Measurements from ENCODE around the gene CCDC157. TPM values are rescaled to one million over a fixed set of nuclear protein-coding genes. Genes with fewer than 3 reads are reported as not detected.

CCDC157 gene
- total and polyA plus RNA-seq, 9 of the 15 experiments (the other 6 are each of a cell fraction or from before 2014, with no cell fraction given), result 0.04 to 1.3 (median 0.68) TPM

GRCh38 chr22:30328466-30329049 is 28.2 kb upstream of the CCDC157 start:
- no peak for FAIRE-seq

More at GRCh38 chr22:30328466-30329049, 28.2 kb upstream of the CCDC157 start:
- BruUV-seq (replicated peaks), result no TSS peak
- no peak for TF ChIP-seq ARNT (IDR thresholded peaks at IDR 0.05)
- TF ChIP-seq SMC3 (conservative IDR thresholded peaks at IDR 0.05; ENCODE audit: insufficient read depth, low read depth, low read length), result no peak
- TF ChIP-seq ERF (CRISPR knock-in tag; IDR thresholded peaks at IDR 0.05), result no peak
- no peak for TF ChIP-seq KDM1A (IDR thresholded peaks at IDR 0.05)
- TF ChIP-seq ZNF785 (CRISPR knock-in tag; IDR thresholded peaks at IDR 0.05), result no peak
- no peak for TF ChIP-seq CEBPZ (IDR thresholded peaks at IDR 0.05; ENCODE audit: borderline replicate concordance, low read depth, low read length)
- no peak for TF ChIP-seq POU5F1 (IDR thresholded peaks at IDR 0.05; ENCODE audit: borderline replicate concordance, low read depth, low read length, partially characterized antibody)
- TF ChIP-seq HMGXB4 (CRISPR knock-in tag; IDR thresholded peaks at IDR 0.05), result no peak
- no peak for TF ChIP-seq ZNF354B (CRISPR knock-in tag; IDR thresholded peaks at IDR 0.05)
- TF ChIP-seq TARDBP (IDR thresholded peaks at IDR 0.05), result no peak
- no peak for TF ChIP-seq NFYB (IDR thresholded peaks at IDR 0.05; ENCODE audit: extremely low read depth, insufficient read length)
- no peak for TF ChIP-seq RB1 (IDR thresholded peaks at IDR 0.05; ENCODE audit: low read depth)
- TF ChIP-seq TCF7 (IDR thresholded peaks at IDR 0.05; ENCODE audit: borderline replicate concordance), result no peak
- no peak for TF ChIP-seq ZNF76 (CRISPR knock-in tag; IDR thresholded peaks at IDR 0.05; ENCODE audit: borderline replicate concordance)
- no peak for TF ChIP-seq KHSRP (IDR thresholded peaks at IDR 0.05)
- no peak for TF ChIP-seq HINFP (tag; conservative IDR thresholded peaks at IDR 0.05; ENCODE audit: low read depth)
- peaks cover 29% of the 10 kb centered on the region for H3K36me3 ChIP-seq (ENCODE audit: control insufficient read depth, insufficient read depth, low read length)
- H3K9ac ChIP-seq (ENCODE audit: insufficient read depth in 1 of 2, low read depth in 2 of 2, low read length in 2 of 2), result peak overlapping the region in 1 of 2 experiments; percentile 58; a peak in 1 of 4 replicates
- 0 out of 2 replicates have a peak overlapping the region, but pooled peaks have one; percentile 83 for H3K4me2 ChIP-seq (ENCODE audit: insufficient read depth, low read length)
- no peak overlapping the region for H3K4me3 ChIP-seq
- ChIA-PET POLR2A (interaction anchor here (0.8 to 1.7 kb wide), 5 partner anchors 9 to 19 kb away, joined by 3 to 8 read pairs (median 4); no protein-coding TSS in a partner anchor), CTCF (ENCODE audit: low intra/inter-chr PET ratio) (interaction anchor here (1.6 kb wide), 1 partner anchor 41 kb away, joined by 5 read pairs; no protein-coding TSS in a partner anchor)
- H3K27ac ChIP-seq (ENCODE audit: extremely low read depth, low read depth, low read length), result peak overlapping the region; percentile 6
- peaks cover 28 to 30% of the 10 kb centered on the region in 2 experiments; a peak in 4 of 5 replicates for H3K4me1 ChIP-seq (replicated peaks in 1 of 2; ENCODE audit: control insufficient read depth in 2 of 2, insufficient read depth in 2 of 2, low read length in 2 of 2)
- in situ Hi-C loops (cut with MboI) (no loop called here), intact Hi-C loops (cut with micrococcal nuclease) (no loop called here)
- H2AFZ ChIP-seq (ENCODE audit: low read depth, low read length), result no peak overlapping the region
- 52% methylated on average over 2 of the region's 3 CpGs for WGBS (ENCODE audit: insufficient coverage, low coverage, missing lambda C conversion rate)
- DNase-seq (ENCODE audit: extremely low read depth in 1 of 4, low spot score in 3 of 4) (no peak), ATAC-seq (no peak)
- no peaks in the 10 kb centered on the region for H3K9me1 ChIP-seq (ENCODE audit: control insufficient read depth, insufficient read depth, low read length)
- H3K9me3 ChIP-seq (replicated peaks; ENCODE audit: control insufficient read depth, insufficient read depth, low read depth, low read length), result no peaks in the 10 kb centered on the region
- H4K20me1 ChIP-seq (replicated peaks; ENCODE audit: control insufficient read depth, insufficient read depth, low read length), result no peaks in the 10 kb centered on the region
- H3K27me3 ChIP-seq (ENCODE audit: control insufficient read depth in 2 of 2, insufficient read depth in 2 of 2, low read length in 2 of 2), result no peaks in the 10 kb centered on the region
- H3K79me2 ChIP-seq (ENCODE audit: control insufficient read depth, insufficient read depth, low read length), result peaks cover 11% of the 10 kb centered on the region
